ENCODE data around the gene CTNND2. TPM values are rescaled to one million over a fixed set of nuclear protein-coding genes. Genes with fewer than 3 reads are reported as not detected.

Gene CTNND2
- total and polyA plus RNA-seq, 2 donors (not counting 1 experiment from before 2014, with no cell fraction given), result not detected

GRCh38 chr5:11608530-11608929 is 295.7 kb downstream of the CTNND2 start:
- H3K4me3 Mint-ChIP-seq, result no peak overlapping the region
- no peak overlapping the region for H2AFZ ChIP-seq (ENCODE audit: insufficient read depth, low read depth, low read length, poor library complexity, severe bottlenecking)
- no peaks in the 10 kb centered on the region for H3K36me3 ChIP-seq (replicated peaks in 1 of 2; ENCODE audit: control extremely low read depth in 1 of 2, control insufficient read depth in 1 of 2, extremely low read depth in 1 of 2, insufficient read depth in 2 of 2, low read length in 1 of 2)
- no peaks in the 10 kb centered on the region for H3K79me2 ChIP-seq (ENCODE audit: control insufficient read depth, insufficient read depth, low read length)
- H3K27ac Mint-ChIP-seq, result no peak overlapping the region
- ATAC-seq (ENCODE audit: low read depth), result no peak
- no peaks in the 10 kb centered on the region for H3K27me3 ChIP-seq (replicated peaks in 1 of 4; ENCODE audit: control extremely low read depth in 1 of 4, control insufficient read depth in 3 of 4, insufficient read depth in 4 of 4, low read length in 3 of 4)
- H3K4me3 ChIP-seq (ENCODE audit: control extremely low read depth in 1 of 5, extremely low read depth in 1 of 5, insufficient read depth in 1 of 5, low read depth in 2 of 5, low read length in 4 of 5), result no peak overlapping the region
- no peaks in the 10 kb centered on the region for H3K27me3 Mint-ChIP-seq
- no peaks in the 10 kb centered on the region for H3K4me1 Mint-ChIP-seq
- POLR2A ChIA-PET, result no interaction called here
- no peaks in the 10 kb centered on the region for H3K9me3 ChIP-seq (ENCODE audit: control extremely low read depth in 1 of 3, control insufficient read depth in 2 of 3, insufficient read depth in 1 of 3, low read length in 2 of 3)
- H3K9me3 Mint-ChIP-seq (ENCODE audit: insufficient read depth), result peaks cover 3% of the 10 kb centered on the region
- no peak for TF ChIP-seq CTCF (IDR thresholded peaks at IDR 0.05)
- CTCF ChIA-PET, result no interaction called here
- no peaks in the 10 kb centered on the region for H3K4me1 ChIP-seq (ENCODE audit: control insufficient read depth in 2 of 2, insufficient read depth in 2 of 2, low read length in 2 of 2)
- no peaks in the 10 kb centered on the region for H4K20me1 ChIP-seq (ENCODE audit: control insufficient read depth, insufficient read depth, low read length, poor library complexity, severe bottlenecking)
- no peak for DNase-seq
- H3K9ac ChIP-seq (ENCODE audit: low read length), result no peak overlapping the region
- no peak overlapping the region for H3K27ac ChIP-seq (ENCODE audit: low read length in 2 of 2)
- no peak overlapping the region for H3K4me2 ChIP-seq (replicated peaks; ENCODE audit: low read depth, low read length, poor library complexity, severe bottlenecking)
- intact Hi-C loops (cut with micrococcal nuclease), result no loop called here

- Histone ChIP-seq H3K27me3 (replicated peaks in 1 of 4; ENCODE audit: control extremely low read depth in 1 of 4, control insufficient read depth in 3 of 4, insufficient read depth in 4 of 4, low read length in 3 of 4) (no peaks in the 10 kb centered on the region), H3K4me3 (ENCODE audit: control extremely low read depth in 1 of 5, extremely low read depth in 1 of 5, insufficient read depth in 1 of 5, low read depth in 2 of 5, low read length in 4 of 5) (no peak overlapping the region), H4K20me1 (ENCODE audit: control insufficient read depth, insufficient read depth, low read length, poor library complexity, severe bottlenecking) (no peaks in the 10 kb centered on the region), H3K4me2 (replicated peaks; ENCODE audit: low read depth, low read length, poor library complexity, severe bottlenecking) (no peak overlapping the region), H3K79me2 (ENCODE audit: control insufficient read depth, insufficient read depth, low read length) (no peaks in the 10 kb centered on the region), H3K4me1 (ENCODE audit: control insufficient read depth in 2 of 2, insufficient read depth in 2 of 2, low read length in 2 of 2) (no peaks in the 10 kb centered on the region), H3K27ac (ENCODE audit: low read length in 2 of 2) (no peak overlapping the region), H3K36me3 (replicated peaks in 1 of 2; ENCODE audit: control extremely low read depth in 1 of 2, control insufficient read depth in 1 of 2, extremely low read depth in 1 of 2, insufficient read depth in 2 of 2, low read length in 1 of 2) (no peaks in the 10 kb centered on the region), H2AFZ (ENCODE audit: insufficient read depth, low read depth, low read length, poor library complexity, severe bottlenecking) (no peak overlapping the region), H3K9ac (ENCODE audit: low read length) (no peak overlapping the region), H3K9me3 (ENCODE audit: control extremely low read depth in 1 of 3, control insufficient read depth in 2 of 3, insufficient read depth in 1 of 3, low read length in 2 of 3) (no peaks in the 10 kb centered on the region)
- H3K27ac Mint-ChIP-seq, result no peak overlapping the region
- ChIA-PET POLR2A (no interaction called here), CTCF (no interaction called here)
- H3K4me3 Mint-ChIP-seq, result no peak overlapping the region
- no peaks in the 10 kb centered on the region for H3K27me3 Mint-ChIP-seq
- H3K9me3 Mint-ChIP-seq (ENCODE audit: insufficient read depth), result peaks cover 3% of the 10 kb centered on the region
- intact Hi-C loops (cut with micrococcal nuclease), result no loop called here
- TF ChIP-seq EZH2 (IDR thresholded peaks at IDR 0.05; ENCODE audit: borderline replicate concordance, insufficient read depth, low read depth, low read length, poor library complexity, severe bottlenecking) (no peak), CTCF (IDR thresholded peaks at IDR 0.05) (no peak)
- H3K4me1 Mint-ChIP-seq, result no peaks in the 10 kb centered on the region
- ATAC-seq (ENCODE audit: low read depth), result no peak
- DNase-seq, result no peak
These were observed 296.2 kb downstream of the CTNND2 start for GRCh38 chr5:11607944-11608483.
